GM18951 (cell line): Measurements from ENCODE around the gene UBTD1.
"Not testable (repeated sequence)": the region's sequence is repeated elsewhere in the genome, so short reads cannot be mapped to it uniquely, and the experiment has no call there.

Source experiments
- POLR2A ChIP-seq: IDR thresholded peaks from 4 replicates; pipeline ENCODE4 v1.6.1; 2011; ENCODE audit warnings: mild to moderate bottlenecking; ENCODE audit not compliant: insufficient read length, insufficient read depth; ENCODE audit errors: extremely low read depth
- in situ Hi-C: fragments of 300-500 bp; cut with MboI; formaldehyde crosslinking; loops from one replicate; pipeline ENCODE4 v1.12.0; 2022; ENCODE audit warnings: low sequenced_read_pairs, mixed read lengths, inconsistent platforms; ENCODE audit not compliant: unreplicated experiment

Gene UBTD1

GRCh38 chr10:97543025-97543546, 44.4 kb downstream of the UBTD1 start:
- TF ChIP-seq POLR2A = no peak
- in situ Hi-C loops = no loop called here

- TF ChIP-seq POLR2A = no peak
- in situ Hi-C loops = no loop called here
These were observed 47.9 kb downstream of the UBTD1 start for GRCh38 chr10:97546456-97547270.

GRCh38 chr10:97547271-97547600, 48.5 kb downstream of the UBTD1 start:
- in situ Hi-C loops = no loop called here
- no peak for TF ChIP-seq POLR2A

GRCh38 chr10:97547962-97548361, 49.2 kb downstream of the UBTD1 start:
- in situ Hi-C loops = no loop called here
- no peak for TF ChIP-seq POLR2A

- no peak for TF ChIP-seq POLR2A
- in situ Hi-C loops = no loop called here
These were observed 50.2 kb downstream of the UBTD1 start for GRCh38 chr10:97548828-97549455.

- in situ Hi-C loops = no loop called here
- TF ChIP-seq POLR2A = no peak
These were observed 51.0 kb downstream of the UBTD1 start for GRCh38 chr10:97549587-97550322.

GRCh38 chr10:97550336-97551149, 51.8 kb downstream of the UBTD1 start:
- in situ Hi-C loops = no loop called here
- no peak for TF ChIP-seq POLR2A

- in situ Hi-C loops = no loop called here
- no peak for TF ChIP-seq POLR2A
These were observed 52.5 kb downstream of the UBTD1 start for GRCh38 chr10:97551271-97551670.

- TF ChIP-seq POLR2A = no peak
- in situ Hi-C loops = no loop called here
These were observed 54.9 kb downstream of the UBTD1 start for GRCh38 chr10:97553575-97554031.

GRCh38 chr10:97554336-97554735, 55.6 kb downstream of the UBTD1 start:
- in situ Hi-C loops = not testable (repeated sequence)

GRCh38 chr10:97555541-97555940, 56.8 kb downstream of the UBTD1 start:
- in situ Hi-C loops = not testable (repeated sequence)

GRCh38 chr10:97560731-97561381, 62.1 kb downstream of the UBTD1 start:
- in situ Hi-C loops = not testable (repeated sequence)

GRCh38 chr10:97561386-97562077, 62.8 kb downstream of the UBTD1 start:
- in situ Hi-C loops = not testable (repeated sequence)

- in situ Hi-C loops = not testable (repeated sequence)
These were observed 63.6 kb downstream of the UBTD1 start for GRCh38 chr10:97562329-97562728.
